ENCODE results near the gene ALDOC.
"Not testable (repeated sequence)": the region's sequence is repeated elsewhere in the genome, so short reads cannot be mapped to it uniquely, and the experiment has no call there.

Gene ALDOC

GRCh38 chr17:28582513-28582912 lies 5.8 kb upstream of the ALDOC start:
- no peak for DNase-seq (ENCODE audit: low read depth)

GRCh38 chr17:28580959-28581358 lies 4.3 kb upstream of the ALDOC start:
- DNase-seq (ENCODE audit: low read depth) = no peak

GRCh38 chr17:28579526-28579925 lies 2.8 kb upstream of the ALDOC start:
- DNase-seq (ENCODE audit: low read depth) = no peak

DNA sequence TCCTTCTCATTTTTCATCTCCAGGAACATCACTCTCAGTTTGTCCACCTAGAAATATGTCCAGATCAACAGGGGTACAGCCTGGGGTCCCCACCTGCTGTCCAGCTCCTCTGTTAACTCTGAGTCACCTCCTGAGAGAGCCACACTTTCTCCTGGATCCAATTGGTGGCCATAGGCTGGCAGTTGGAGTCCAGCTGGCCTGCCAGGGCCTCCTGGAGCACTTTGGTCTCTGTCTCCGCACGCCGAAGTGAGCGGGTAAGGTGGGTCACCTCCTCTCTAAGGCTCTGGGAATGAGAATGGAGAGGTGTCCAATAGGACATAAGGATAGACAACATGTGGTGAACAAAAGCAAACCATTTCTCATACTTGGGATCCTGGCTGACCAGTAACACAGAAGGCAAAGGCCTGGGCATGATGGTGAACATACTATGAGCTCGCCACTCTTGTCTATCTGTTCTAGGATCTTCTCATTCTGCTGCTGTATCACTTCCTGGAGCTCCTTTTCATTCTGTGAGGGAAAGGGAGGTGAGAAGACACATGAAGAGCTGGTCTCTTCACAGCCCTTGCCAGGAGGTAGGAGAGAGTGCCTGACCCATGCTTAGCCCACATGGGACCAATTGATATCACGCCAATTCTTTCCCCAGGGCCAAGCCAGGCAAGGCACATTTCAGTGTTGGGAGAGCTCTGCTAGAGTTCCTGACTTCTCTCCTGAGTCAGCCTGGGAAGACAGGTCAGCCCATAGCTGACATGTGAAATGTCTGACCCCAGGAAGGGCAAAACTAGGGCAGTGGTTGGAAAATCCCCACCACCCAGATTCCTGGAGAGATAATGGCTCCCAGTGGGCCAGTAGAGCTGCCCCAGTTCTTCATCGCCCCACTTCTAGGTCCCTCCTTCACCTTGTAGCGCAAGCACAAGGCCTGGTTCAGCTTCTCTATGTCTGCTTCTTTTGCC lies 1.8 kb upstream of the ALDOC start:
- DNase-seq (ENCODE audit: low read depth) = no peak

DNA sequence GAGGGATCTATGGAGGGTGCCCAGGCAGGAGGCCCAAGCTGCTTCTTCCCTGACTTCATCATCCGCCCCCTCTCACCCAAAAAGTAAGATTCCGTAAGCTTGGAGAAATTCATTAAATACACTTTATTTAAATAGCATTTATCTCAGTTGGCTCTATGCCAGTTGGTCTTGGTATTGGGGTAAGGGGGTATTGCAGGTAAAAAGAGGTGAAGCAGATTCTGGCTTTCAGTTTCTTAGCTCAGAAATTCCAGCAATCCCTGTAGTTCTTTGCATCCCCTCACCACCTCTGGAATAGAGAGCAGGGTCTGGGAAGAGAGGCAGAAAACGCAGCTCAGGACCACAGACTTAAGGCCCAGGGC lies 750 bp upstream of the ALDOC start:
- no peak for DNase-seq (ENCODE audit: low read depth)

DNA sequence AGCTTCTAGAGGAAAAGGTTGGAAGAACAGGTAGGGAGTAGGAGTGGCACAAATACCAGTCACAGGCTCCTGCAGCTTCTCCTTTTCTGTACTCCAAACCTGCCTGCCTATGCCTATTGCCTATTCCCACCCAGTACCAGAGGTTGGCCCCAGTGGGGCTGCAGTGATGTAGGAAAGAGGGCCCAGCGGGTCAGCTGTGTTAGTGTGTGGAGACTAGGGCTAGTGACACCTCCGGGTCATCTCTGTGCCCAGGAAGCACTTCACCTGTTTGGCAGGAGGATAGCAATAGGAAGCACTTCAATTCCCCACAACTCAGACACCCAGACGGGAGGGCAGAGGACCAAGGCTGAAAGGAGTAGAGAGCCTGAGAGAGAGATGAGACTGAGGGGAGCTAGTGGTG lies 679 bp downstream of the ALDOC start:
- DNase-seq (ENCODE audit: low read depth) = not testable (repeated sequence)

DNA sequence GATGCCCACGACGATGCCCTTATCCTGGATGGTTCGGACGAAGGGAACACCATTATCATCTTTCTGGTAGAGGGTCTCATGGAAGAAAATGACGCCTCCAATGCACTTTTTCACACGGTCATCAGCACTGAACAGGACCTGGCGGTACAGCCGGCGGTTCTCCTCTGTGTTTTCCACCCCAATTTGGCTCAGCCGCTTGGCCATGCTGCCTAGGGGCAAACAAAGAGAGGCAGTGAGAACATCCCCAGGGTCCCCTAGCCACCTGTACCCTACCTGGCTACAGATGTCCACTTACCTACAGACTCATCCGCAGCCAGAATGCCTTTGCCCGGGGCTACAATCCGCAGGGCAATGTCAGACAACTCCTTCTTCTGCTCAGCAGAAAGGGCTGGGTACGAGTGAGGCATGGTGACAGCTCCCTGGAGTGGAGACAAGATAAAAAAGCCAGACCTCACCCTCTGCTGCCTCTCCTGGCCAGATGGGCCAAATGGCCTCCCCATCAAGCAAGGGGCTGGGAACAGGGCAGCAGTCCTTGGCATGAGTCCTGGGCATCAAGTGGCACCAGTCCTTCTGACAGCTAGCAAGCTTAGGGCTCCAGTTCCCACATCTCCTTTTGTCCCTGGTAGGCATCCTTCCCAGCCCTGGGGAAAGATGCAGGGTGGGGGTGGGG lies 1.4 kb downstream of the ALDOC start:
- no peak for DNase-seq (ENCODE audit: low read depth)

DNA sequence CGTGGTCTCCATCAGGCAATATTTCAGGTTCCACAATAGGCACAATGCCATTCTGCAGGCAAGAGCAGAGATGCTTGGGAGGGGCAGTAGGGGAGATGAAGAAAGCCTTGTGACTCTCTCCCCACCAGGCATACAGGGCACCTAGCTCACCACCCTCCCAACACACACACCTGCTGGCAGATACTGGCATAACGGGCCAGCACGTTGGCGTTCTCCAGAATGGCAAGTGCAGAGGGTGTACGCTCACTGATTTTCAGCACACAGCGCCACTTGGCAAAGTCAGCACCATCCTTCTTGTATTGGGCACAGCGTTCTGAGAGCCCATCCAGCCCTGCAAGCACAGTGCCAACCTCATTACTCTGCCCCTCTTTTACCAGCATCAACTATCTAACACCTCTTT lies 2.2 kb downstream of the ALDOC start:
- DNase-seq (ENCODE audit: low read depth) = no peak

- DNase-seq (ENCODE audit: low read depth) = no peak
Observed at GRCh38 chr17:28573966-28574480, 2.7 kb downstream of the ALDOC start.

DNA sequence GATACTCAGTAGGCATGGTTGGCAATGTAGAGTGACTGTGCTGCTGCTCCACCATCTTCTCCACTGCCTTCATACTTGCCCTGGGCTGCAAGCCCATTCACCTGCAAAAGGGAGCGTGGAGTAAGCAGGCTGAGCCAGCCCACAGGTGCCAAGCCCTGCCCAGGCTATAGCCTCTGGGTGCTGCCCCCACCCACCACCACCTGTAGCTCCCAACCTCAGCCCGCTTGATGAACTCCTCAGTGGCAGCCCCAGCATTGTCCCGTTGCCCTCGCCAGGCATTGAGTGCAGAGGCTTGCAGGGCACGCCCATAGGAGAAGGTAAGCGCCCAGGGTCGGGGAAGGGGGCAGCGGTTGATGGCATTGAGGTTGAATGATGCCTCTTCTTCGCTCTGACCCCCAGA lies 3.2 kb downstream of the ALDOC start:
- DNase-seq (ENCODE audit: low read depth) = no peak

DNA sequence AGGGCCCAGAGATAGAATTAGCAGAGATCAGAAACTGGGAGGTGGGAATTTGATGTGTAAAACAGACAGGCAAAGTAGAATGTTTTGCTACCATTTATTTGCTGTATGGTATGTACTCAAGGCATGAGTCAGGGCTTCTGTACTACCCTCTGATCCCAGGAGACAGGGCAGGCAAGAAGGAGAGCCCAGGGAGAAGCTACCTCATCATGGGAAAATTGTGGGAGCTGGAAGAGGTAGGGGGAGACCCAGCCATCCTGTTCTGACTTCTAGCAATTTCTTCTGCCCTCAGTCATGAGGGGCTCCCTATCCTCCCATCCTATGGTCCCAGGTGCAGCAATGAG lies 3.7 kb downstream of the ALDOC start:
- no peak for DNase-seq (ENCODE audit: low read depth)

- no peak for DNase-seq (ENCODE audit: low read depth)
Observed at GRCh38 chr17:28572259-28573039, 4.2 kb downstream of the ALDOC start.

DNA sequence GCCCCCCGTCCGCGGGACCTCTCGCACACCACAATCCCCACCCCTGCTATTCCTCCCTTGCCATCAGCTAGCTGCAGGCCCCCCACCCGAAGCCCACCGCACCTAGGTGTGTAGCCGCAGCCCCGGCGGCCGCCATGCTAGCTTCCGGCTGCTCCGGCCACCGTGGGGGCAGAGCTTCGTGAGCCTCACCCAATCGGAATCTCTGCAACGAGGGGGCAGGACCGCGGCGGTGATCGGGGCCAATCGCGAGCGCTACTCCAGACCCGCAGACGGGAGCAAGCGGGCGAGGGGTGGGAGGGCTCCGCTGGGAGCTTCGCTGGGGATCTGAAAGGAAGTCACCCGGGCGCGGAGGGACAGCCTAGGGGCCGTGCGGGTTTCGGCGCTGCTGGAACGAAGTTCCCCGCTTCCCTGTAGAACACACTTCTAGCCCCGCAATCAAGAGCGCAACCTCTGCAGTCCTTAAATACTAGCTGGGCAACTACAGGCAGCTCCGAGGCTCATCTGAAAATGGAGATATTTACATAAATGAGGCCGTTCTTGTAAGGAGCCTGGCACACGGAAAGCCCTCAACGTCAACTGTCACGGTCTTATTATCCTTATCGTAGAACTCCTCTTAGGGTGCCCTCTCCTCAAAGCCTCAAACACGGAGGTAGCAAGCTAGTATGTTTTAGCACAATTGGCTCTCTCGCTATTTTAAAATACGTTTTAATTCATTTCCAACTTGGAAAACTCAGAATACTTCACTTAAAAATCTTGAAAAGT lies 5.2 kb downstream of the ALDOC start, which contains the start of gene PIGS:
Gene PIGS, minus strand, starts transcription at position 164 of the 762 bp plus-strand sequence. Its CDS starts 28 bp downstream, at position 136.
- DNase-seq (ENCODE audit: low read depth) = peak; percentile 87

GRCh38 chr17:28570716-28571360 lies 5.9 kb downstream of the ALDOC start:
- peak; percentile 39 for DNase-seq (ENCODE audit: low read depth)

- DNase-seq (ENCODE audit: low read depth) = no peak
Observed at GRCh38 chr17:28569446-28569845, 7.2 kb downstream of the ALDOC start.

DNA sequence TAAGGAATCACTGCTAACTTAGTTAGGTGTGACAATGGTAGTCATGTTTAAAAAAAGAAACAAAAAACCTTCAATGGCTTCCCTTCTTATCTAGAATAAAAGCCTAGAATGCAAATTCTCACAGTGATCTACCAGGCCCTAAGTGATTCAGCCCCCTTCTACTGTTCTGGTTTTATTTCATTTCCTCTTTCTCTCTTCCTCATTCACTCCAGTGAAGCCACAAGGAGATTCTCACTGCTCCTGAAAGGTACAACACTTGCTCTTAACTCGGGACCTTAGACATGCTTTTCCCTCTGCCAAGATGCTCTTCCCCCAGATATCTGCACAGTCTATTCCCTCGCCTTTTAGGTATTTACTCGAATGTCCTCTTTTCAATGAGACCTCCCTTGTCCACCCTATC lies 9.1 kb downstream of the ALDOC start:
- no peak for DNase-seq (ENCODE audit: low read depth)

DNA sequence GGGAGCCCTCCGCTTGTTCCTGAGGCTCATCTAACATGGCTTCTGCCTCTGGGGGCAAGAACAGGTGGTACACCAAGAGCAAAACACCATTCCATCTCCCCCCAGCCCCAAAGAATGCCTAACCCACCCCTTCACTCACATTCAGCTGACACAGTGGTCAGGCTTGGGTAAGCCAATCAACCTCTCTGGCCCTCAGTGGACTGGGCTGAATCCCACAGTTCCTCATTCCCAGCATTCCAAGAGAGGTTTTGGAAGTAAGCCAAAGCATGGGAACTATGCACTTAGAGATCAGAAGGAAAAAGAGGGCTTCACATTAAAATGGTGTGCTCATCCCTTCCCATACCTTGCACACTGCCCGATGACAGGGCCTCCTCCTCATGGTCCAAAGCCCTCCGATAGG lies 13.2 kb downstream of the ALDOC start:
- no peak for DNase-seq (ENCODE audit: low read depth)

- no peak for DNase-seq (ENCODE audit: low read depth)
Observed at GRCh38 chr17:28555022-28555421, 21.7 kb downstream of the ALDOC start.

DNA sequence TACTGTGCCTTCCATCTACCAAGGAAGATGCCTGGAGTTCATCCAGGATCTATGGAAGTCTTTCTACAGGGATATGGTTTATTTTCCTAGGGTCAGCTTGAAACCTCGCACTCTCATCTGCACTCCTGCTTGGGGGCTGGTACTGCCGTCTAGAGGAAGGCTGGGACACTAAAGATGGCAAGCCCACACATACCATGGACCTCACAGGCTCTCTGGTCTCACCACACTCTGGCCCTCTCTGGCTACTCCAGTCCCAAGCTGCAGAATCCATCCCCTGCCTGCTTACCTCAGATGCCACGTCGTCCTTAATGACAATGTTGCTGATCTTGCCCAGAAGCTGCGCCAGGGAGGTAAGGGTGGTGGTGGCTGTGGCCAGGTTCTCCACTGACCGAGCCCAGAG lies 22.1 kb downstream of the ALDOC start:
- no peak for DNase-seq (ENCODE audit: low read depth)

DNA sequence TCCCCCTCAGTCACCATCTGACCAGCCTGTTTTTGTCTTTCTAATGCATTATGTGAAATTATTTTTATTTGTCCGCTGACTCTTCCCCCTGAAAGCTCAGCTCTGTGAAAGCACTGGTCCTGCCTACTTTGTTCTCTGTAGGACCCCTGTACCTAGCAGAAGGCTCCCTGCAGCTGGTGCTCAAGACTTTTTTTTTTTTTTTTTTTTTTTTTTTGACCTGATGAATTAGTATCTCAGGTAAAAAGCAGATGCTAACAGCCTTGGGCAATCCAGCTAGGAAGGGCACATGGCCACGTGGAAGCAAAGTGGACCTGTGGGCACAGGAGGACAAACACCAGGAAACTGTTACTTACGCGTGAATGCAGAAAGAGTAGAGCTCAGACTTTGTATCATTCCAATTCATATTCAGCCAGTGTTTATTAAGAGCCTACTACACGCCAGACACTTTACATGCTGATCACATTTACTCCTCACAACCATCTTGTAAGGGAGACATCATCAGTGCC lies 23.6 kb downstream of the ALDOC start:
- no peak for DNase-seq (ENCODE audit: low read depth)
